Neural progenitor cell (in vitro differentiated cells): Measurements from ENCODE around the gene CHKA.

ENCODE experiments used
- CTCF ChIP-seq: fragments of 200-600 bp; sonication (generic); IDR thresholded peaks from 2 replicates; pipeline ENCODE4 v1.5.1; 2017; ENCODE audit warnings: antibody characterized with exemption, mild to moderate bottlenecking
- EZH2 ChIP-seq: fragments of 200-600 bp; sonication (generic); IDR thresholded peaks from 2 replicates; pipeline ENCODE4 v1.6.1; 2017; ENCODE audit warnings: antibody characterized with exemption, mild to moderate bottlenecking, moderate library complexity
- EZH2phosphoT487 ChIP-seq: fragments of 200-600 bp; sonication (generic); IDR thresholded peaks from 2 replicates; pipeline ENCODE4 v1.6.1; 2017; ENCODE audit warnings: antibody characterized with exemption

DNA sequence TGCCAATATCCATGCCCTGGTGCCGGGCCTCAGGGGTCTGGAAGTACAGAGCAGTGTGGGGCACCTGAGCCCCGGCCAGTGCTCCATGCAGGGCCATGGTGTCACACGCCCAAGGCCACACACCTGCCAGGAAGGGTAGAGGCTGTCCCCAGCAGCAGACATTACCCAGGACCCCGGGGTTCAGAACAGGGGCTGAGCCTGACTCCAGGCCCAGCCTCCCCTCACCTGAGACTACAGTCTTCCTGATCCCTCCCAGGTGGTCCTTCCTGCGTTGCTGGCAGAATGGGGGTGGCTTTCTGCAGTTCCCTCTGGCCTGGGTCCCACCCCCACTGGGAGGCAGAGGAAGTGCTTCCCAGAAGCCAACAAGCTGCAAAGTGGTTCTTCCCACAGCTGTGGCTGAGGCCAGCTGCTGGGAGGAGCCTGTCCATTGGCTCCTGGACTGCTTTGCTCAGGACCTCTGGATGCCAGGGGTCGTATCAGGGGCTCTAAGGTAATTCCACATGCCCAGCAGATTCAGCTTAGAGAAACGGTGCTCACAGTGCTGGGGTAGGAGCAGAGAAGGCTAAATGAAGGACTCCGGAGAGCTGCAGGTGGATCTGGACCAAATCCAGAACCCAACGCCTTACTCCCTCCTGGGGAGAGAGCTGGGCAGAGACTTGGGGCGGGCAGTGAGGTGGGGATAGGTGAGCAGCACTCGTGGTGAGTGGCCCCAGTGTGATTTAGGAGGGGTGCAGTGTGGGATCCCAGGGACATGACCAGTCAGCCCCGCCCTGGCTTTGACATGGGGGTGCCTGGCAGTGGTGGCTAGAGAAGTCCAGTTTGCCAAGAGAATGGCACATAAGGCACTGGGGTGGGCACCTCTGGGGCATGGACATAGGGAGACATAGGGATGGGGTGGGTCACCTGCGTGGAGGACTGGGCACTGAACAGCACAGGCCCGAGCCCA lies 69.7 kb downstream of the CHKA start:
- TF ChIP-seq CTCF (no peak), EZH2phosphoT487 (no peak), EZH2 (no peak)
